ENCODE measurements around the gene PPP1R16B. TPM values are rescaled to one million over a fixed set of nuclear protein-coding genes. Genes with fewer than 3 reads are reported as not detected.

PPP1R16B gene
- total and polyA plus RNA-seq, 2 of the 8 experiments (the other 6 are each of a cell fraction or from before 2014, with no cell fraction given) = 2.6 to 8.9 TPM

GRCh38 chr20:38833857-38834164 lies 28.3 kb downstream of the PPP1R16B start:
- peaks cover 0 to 6% (median 1%) of the 10 kb centered on the region in 4 experiments; a peak in 1 of 7 replicates for H3K4me1 ChIP-seq (replicated peaks in 1 of 4; ENCODE audit: control insufficient read depth in 3 of 4, insufficient read depth in 4 of 4, low read length in 3 of 4)
- 88% methylated on average over 4 of the region's 4 CpGs; no CpG with 5 or more reads in 1 of the 2 experiments for WGBS, 2 experiments (ENCODE audit: extremely low coverage in 1 of 2, insufficient coverage in 1 of 2, insufficient read length in 1 of 2, insufficient replicate concordance in 2 of 2, low coverage in 1 of 2, low lambda C conversion rate in 2 of 2, missing lambda C conversion rate in 1 of 2)
- no peak overlapping the region for H4K91ac ChIP-seq (replicated peaks; ENCODE audit: insufficient read length, low read length)
- DNase-seq (ENCODE audit: low read depth in 1 of 2, low spot score in 2 of 2) (no peak), FAIRE-seq (no peak)
- H3K56ac ChIP-seq (replicated peaks; ENCODE audit: insufficient read length, low read depth, low read length) = no peak overlapping the region
- H3K79me1 ChIP-seq (ENCODE audit: low read depth, low read length) = no peaks in the 10 kb centered on the region; the same call in 1 of the 2 replicates
- H3K18ac ChIP-seq (ENCODE audit: extremely low read depth, low read length) = no peak overlapping the region
- H3K23me2 ChIP-seq (ENCODE audit: low read depth, low read length) = no peaks in the 10 kb centered on the region
- no peaks in the 10 kb centered on the region for H4K20me1 ChIP-seq (replicated peaks in 1 of 2; ENCODE audit: control insufficient read depth in 1 of 2, insufficient read depth in 2 of 2, low read length in 2 of 2)
- H2AFZ ChIP-seq (ENCODE audit: low read length) = no peak overlapping the region
- no peak overlapping the region for H2BK120ac ChIP-seq (replicated peaks; ENCODE audit: low read depth, low read length)
- H3K4ac ChIP-seq (replicated peaks; ENCODE audit: insufficient read length, low read depth, low read length) = no peak overlapping the region
- no peak overlapping the region for H3K4me3 ChIP-seq (ENCODE audit: extremely low read depth in 1 of 4, insufficient read depth in 2 of 4, low read depth in 3 of 4, low read length in 4 of 4)
- TF ChIP-seq SP4 (IDR thresholded peaks at IDR 0.05; ENCODE audit: low read length) (no peak), RBBP5 (IDR thresholded peaks at IDR 0.05; ENCODE audit: borderline replicate concordance, low read depth, low read length) (no peak), SP1 (IDR thresholded peaks at IDR 0.05; ENCODE audit: low read depth, low read length) (no peak), SIN3A (conservative IDR thresholded peaks at IDR 0.05 in 1 of 2, IDR thresholded peaks at IDR 0.05 in 1 of 2; ENCODE audit: low read depth in 1 of 2, low read length in 2 of 2) (no peak), TAF1 (IDR thresholded peaks at IDR 0.05; ENCODE audit: low read depth, low read length) (no peak), MAX (IDR thresholded peaks at IDR 0.05) (no peak), E2F6 (IDR thresholded peaks at IDR 0.05) (no peak)
- no peak overlapping the region for H2BK20ac ChIP-seq (ENCODE audit: low read length)
- H3K79me2 ChIP-seq (ENCODE audit: control insufficient read depth in 1 of 2, insufficient read depth in 2 of 2, low read length in 2 of 2) = no peaks in the 10 kb centered on the region
- no peak overlapping the region for H3K4me2 ChIP-seq (ENCODE audit: insufficient read depth in 1 of 2, low read depth in 2 of 2, low read length in 2 of 2)
- H2BK12ac ChIP-seq (ENCODE audit: low read depth, low read length) = 0 out of 2 replicates have a peak overlapping the region, but pooled peaks have one; percentile 19
- H3K9me3 ChIP-seq (ENCODE audit: insufficient read depth in 2 of 2, low read depth in 1 of 2, low read length in 1 of 2) = no peaks in the 10 kb centered on the region
- ChIA-PET POLR2A (ENCODE audit: partially characterized antibody) (interaction anchor here (1.1 to 2.0 kb wide), 2 partner anchors 8 to 10 kb away, joined by 4 to 6 read pairs; no protein-coding TSS in a partner anchor), CTCF (ENCODE audit: partially characterized antibody) (interaction anchor here (0.6 to 2.2 kb wide), 6 partner anchors 13 to 110 kb away, joined by 3 to 8 read pairs (median 4); no protein-coding TSS in a partner anchor)
- H2AK5ac ChIP-seq (ENCODE audit: low read depth, low read length) = no peak overlapping the region
- no peak overlapping the region for H2BK15ac ChIP-seq (ENCODE audit: low read length)
- no peak overlapping the region for H3K9ac ChIP-seq (replicated peaks in 1 of 4; ENCODE audit: extremely low read depth in 1 of 4, low read depth in 3 of 4, low read length in 3 of 4)
- no peak overlapping the region for H4K5ac ChIP-seq (ENCODE audit: insufficient read length, low read depth, low read length)
- H3K14ac ChIP-seq (ENCODE audit: insufficient read length) = no peak overlapping the region
- no peaks in the 10 kb centered on the region for H3K27me3 ChIP-seq (replicated peaks in 1 of 4; ENCODE audit: control insufficient read depth in 3 of 4, extremely low read depth in 1 of 4, insufficient read depth in 3 of 4, low read length in 3 of 4)
- H3K27ac ChIP-seq (ENCODE audit: low read depth, low read length) = no peak overlapping the region
- H3K36me3 ChIP-seq (ENCODE audit: control insufficient read depth in 2 of 4, insufficient read depth in 4 of 4, low read length in 3 of 4) = no peaks in the 10 kb centered on the region
- no peak overlapping the region for H4K8ac ChIP-seq (ENCODE audit: extremely low read depth, insufficient read depth, low read length)
- H2BK5ac ChIP-seq (ENCODE audit: low read depth, low read length) = no peak overlapping the region
- no peak overlapping the region for H3K23ac ChIP-seq (ENCODE audit: insufficient read length)
